CD4-positive, alpha-beta memory T cell (primary cell): ENCODE results near the gene USP10. TPM values are rescaled to one million over a fixed set of nuclear protein-coding genes. Genes with fewer than 3 reads are reported as not detected.

Experiments used
- CTCF ChIA-PET: fragments of 350-600 bp; sonication (Branson Sonifier 250); formaldehyde crosslinking; loops from one replicate; lab custom pipeline; 2021; ENCODE audit warnings: inconsistent platforms; ENCODE audit not compliant: partially characterized antibody; lab: Charles Lee
- POLR2A ChIA-PET: fragments of 350-600 bp; sonication (Branson Sonifier 250); formaldehyde crosslinking; loops from one replicate; lab custom pipeline; 2021; ENCODE audit not compliant: partially characterized antibody; lab: Charles Lee
- DNase-seq, 5 donors: peaks; one replicate each; pipeline versions ENCODE4 v3.0.0 to v3.0.0-alpha.2; 2020 to 2022; ENCODE audit warnings: mixed read lengths in 1 of 5
- H3K27ac ChIP-seq: one replicate; pipeline ENCODE4 v1.7.0; 2013; ENCODE audit warnings: low read depth, low read length
- H3K27me3 ChIP-seq: 2 replicates; pipeline ENCODE4 v1.7.0; 2013; ENCODE audit warnings: mild to moderate bottlenecking, low read length, moderate library complexity; ENCODE audit not compliant: insufficient read depth
- H3K36me3 ChIP-seq: 2 replicates; pipeline ENCODE4 v1.7.0; 2013; ENCODE audit warnings: mild to moderate bottlenecking, low read length, moderate library complexity; ENCODE audit not compliant: insufficient read depth
- H3K4me1 ChIP-seq: 2 replicates; pipeline ENCODE4 v1.7.0; 2013; ENCODE audit warnings: mild to moderate bottlenecking, low read length, moderate library complexity; ENCODE audit not compliant: insufficient read depth
- H3K4me3 ChIP-seq, 2 donors: one replicate each; pipeline ENCODE4 v1.7.0; 2013; ENCODE audit warnings: low read length in 2 of 2, mild to moderate bottlenecking in 1 of 2
- H3K9me3 ChIP-seq, 2 donors: one replicate each; pipeline ENCODE4 v1.7.0; 2013; ENCODE audit warnings: low read length in 2 of 2, control low read depth in 1 of 2; ENCODE audit not compliant: control insufficient read depth in 1 of 2
- H3K27ac Mint-ChIP-seq, 7 donors: one replicate each; pipeline ENCODE4 v1.8.0; 2020 to 2021; ENCODE audit warnings: mixed read lengths in 7 of 7, mild to moderate bottlenecking in 6 of 7, inconsistent platforms in 3 of 7, moderate library complexity in 3 of 7
- H3K27me3 Mint-ChIP-seq, 2 donors: one replicate each; pipeline ENCODE4 v1.8.0; 2020 to 2021; ENCODE audit warnings: mixed read lengths in 2 of 2
- H3K36me3 Mint-ChIP-seq, 2 donors: one replicate each; pipeline ENCODE4 v1.8.0; 2020 to 2021; ENCODE audit warnings: mixed read lengths in 2 of 2, inconsistent platforms in 1 of 2, mild to moderate bottlenecking in 1 of 2
- H3K4me1 Mint-ChIP-seq, 4 donors: one replicate each; pipeline ENCODE4 v1.8.0; 2020 to 2021; ENCODE audit warnings: mixed read lengths in 4 of 4, mild to moderate bottlenecking in 1 of 4
- H3K4me3 Mint-ChIP-seq, 8 donors: one replicate each; pipeline ENCODE4 v1.8.0; 2020 to 2021; ENCODE audit warnings: mixed read lengths in 8 of 8, mild to moderate bottlenecking in 7 of 8, moderate library complexity in 6 of 8, inconsistent platforms in 3 of 8
- H3K9me3 Mint-ChIP-seq, 8 donors: one replicate each; pipeline ENCODE4 v1.8.0; 2020 to 2021; ENCODE audit warnings: mixed read lengths in 8 of 8, mild to moderate bottlenecking in 5 of 8, inconsistent platforms in 3 of 8, moderate library complexity in 1 of 8
- intact Hi-C: fragments of 100-400 bp; cut with micrococcal nuclease; formaldehyde crosslinking; loops from one replicate; pipeline ENCODE4 v1.15.1; 2023
- polyA plus RNA-seq, 2 donors: library from polyadenylated mRNA; unstranded; fragments of 300-500 nt; fragmentation: Illumina TruSeq; gene quantifications; one replicate each; pipeline ENCODE4 v1.2.3, GENCODE V29; 2021
- total RNA-seq, 2 experiments: library from RNA; stranded (reverse); gene quantifications; one replicate each; pipeline ENCODE4 v1.2.3, GENCODE V29; 2021

The USP10 gene
- total and polyA plus RNA-seq, 4 experiments from 2014 or later, result 89.0 to 419 (median 181) TPM

- Mint-ChIP-seq H3K9me3 (no peaks in the 10 kb centered on the region), H3K4me1 (peaks cover 0 to 1% (median 0%) of the 10 kb centered on the region in 4 donors), H3K27me3 (no peaks in the 10 kb centered on the region), H3K36me3 (peaks cover 0 to 3% of the 10 kb centered on the region in 2 donors), H3K4me3 (no peak overlapping the region), H3K27ac (no peak overlapping the region)
- intact Hi-C loops, result loop anchor here (2.0 kb wide), 1 partner anchor 31 kb away; no protein-coding TSS in a partner anchor
- ChIA-PET POLR2A (interaction anchor here (1.5 kb wide), 1 partner anchor 31 kb away, joined by 3 read pairs; no protein-coding TSS in a partner anchor), CTCF (interaction anchor here (0.6 to 1.9 kb wide), 3 partner anchors 27 to 31 kb away, joined by 3 to 6 read pairs (median 4); no protein-coding TSS in a partner anchor)
- Histone ChIP-seq H3K36me3 (no peaks in the 10 kb centered on the region), H3K9me3 (no peaks in the 10 kb centered on the region), H3K4me1 (no peaks in the 10 kb centered on the region), H3K27ac (no peak overlapping the region), H3K27me3 (no peaks in the 10 kb centered on the region), H3K4me3 (no peak overlapping the region)
- no peak for DNase-seq
These were observed 86.2 kb downstream of the USP10 start for GRCh38 chr16:84785843-84786581.

GRCh38 chr16:84786605-84787262, 86.9 kb downstream of the USP10 start:
- no peaks in the 10 kb centered on the region for H3K9me3 ChIP-seq
- H3K4me1 ChIP-seq, result no peaks in the 10 kb centered on the region
- Mint-ChIP-seq H3K27me3 (no peaks in the 10 kb centered on the region), H3K36me3 (peaks cover 0 to 2% of the 10 kb centered on the region in 2 donors), H3K4me3 (no peak overlapping the region), H3K27ac (peak overlapping the region in 1 of 7 donors; percentile 78), H3K4me1 (peaks cover 0 to 1% (median 0%) of the 10 kb centered on the region in 4 donors), H3K9me3 (no peaks in the 10 kb centered on the region)
- intact Hi-C loops, result no loop called here
- no peaks in the 10 kb centered on the region for H3K27me3 ChIP-seq
- DNase-seq, result no peak
- no peaks in the 10 kb centered on the region for H3K36me3 ChIP-seq
- H3K27ac ChIP-seq, result no peak overlapping the region
- no peak overlapping the region for H3K4me3 ChIP-seq
- ChIA-PET CTCF (interaction anchor here (0.6 to 1.0 kb wide), 2 partner anchors 32 to 165 kb away, joined by 3 read pairs; no protein-coding TSS in a partner anchor), POLR2A (no interaction called here)

GRCh38 chr16:84787263-84787622, 87.4 kb downstream of the USP10 start:
- H3K9me3 ChIP-seq, result no peaks in the 10 kb centered on the region
- CTCF ChIA-PET, result interaction anchor here (1.0 to 1.1 kb wide), 2 partner anchors 49 to 165 kb away, joined by 3 read pairs; no protein-coding TSS in a partner anchor
- Mint-ChIP-seq H3K9me3 (no peaks in the 10 kb centered on the region), H3K27me3 (no peaks in the 10 kb centered on the region), H3K27ac (peak overlapping the region in 2 of 7 donors; percentile 12 to 78), H3K4me1 (no peaks in the 10 kb centered on the region), H3K4me3 (no peak overlapping the region), H3K36me3 (peaks cover 0 to 2% of the 10 kb centered on the region in 2 donors)
- intact Hi-C loops, result no loop called here
- H3K27ac ChIP-seq, result no peak overlapping the region
- no peaks in the 10 kb centered on the region for H3K27me3 ChIP-seq
- H3K4me3 ChIP-seq, result no peak overlapping the region
- DNase-seq, result no peak
- no peaks in the 10 kb centered on the region for H3K36me3 ChIP-seq
- POLR2A ChIA-PET, result no interaction called here
- H3K4me1 ChIP-seq, result no peaks in the 10 kb centered on the region

- Mint-ChIP-seq H3K4me1 (no peaks in the 10 kb centered on the region), H3K27me3 (no peaks in the 10 kb centered on the region), H3K27ac (no peak overlapping the region), H3K4me3 (no peak overlapping the region), H3K36me3 (peaks cover 0 to under 1% of the 10 kb centered on the region in 2 donors), H3K9me3 (no peaks in the 10 kb centered on the region)
- Histone ChIP-seq H3K27me3 (no peaks in the 10 kb centered on the region), H3K4me1 (no peaks in the 10 kb centered on the region), H3K9me3 (no peaks in the 10 kb centered on the region), H3K36me3 (no peaks in the 10 kb centered on the region), H3K27ac (no peak overlapping the region), H3K4me3 (no peak overlapping the region)
- ChIA-PET CTCF (no interaction called here), POLR2A (no interaction called here)
- DNase-seq, result no peak
- intact Hi-C loops, result no loop called here
These were observed 89.2 kb downstream of the USP10 start for GRCh38 chr16:84788920-84789391.

- intact Hi-C loops, result no loop called here
- H3K27me3 ChIP-seq, result no peaks in the 10 kb centered on the region
- no peak overlapping the region for H3K27ac ChIP-seq
- ChIA-PET POLR2A (no interaction called here), CTCF (no interaction called here)
- no peak overlapping the region for H3K4me3 ChIP-seq
- H3K4me1 ChIP-seq, result no peaks in the 10 kb centered on the region
- no peaks in the 10 kb centered on the region for H3K9me3 Mint-ChIP-seq
- peaks cover 0 to 5% of the 10 kb centered on the region in 2 donors for H3K36me3 Mint-ChIP-seq
- no peaks in the 10 kb centered on the region for H3K36me3 ChIP-seq
- H3K27me3 Mint-ChIP-seq, result no peaks in the 10 kb centered on the region
- no peaks in the 10 kb centered on the region for H3K9me3 ChIP-seq
- no peaks in the 10 kb centered on the region for H3K4me1 Mint-ChIP-seq
- no peak overlapping the region for H3K27ac Mint-ChIP-seq
- no peak for DNase-seq
- H3K4me3 Mint-ChIP-seq, result no peak overlapping the region
These were observed 89.6 kb downstream of the USP10 start for GRCh38 chr16:84789431-84789830.

- no peaks in the 10 kb centered on the region for H3K9me3 Mint-ChIP-seq
- Histone ChIP-seq H3K4me1 (no peaks in the 10 kb centered on the region), H3K27me3 (no peaks in the 10 kb centered on the region), H3K36me3 (no peaks in the 10 kb centered on the region), H3K27ac (no peak overlapping the region), H3K4me3 (no peak overlapping the region), H3K9me3 (no peaks in the 10 kb centered on the region)
- no peaks in the 10 kb centered on the region for H3K27me3 Mint-ChIP-seq
- H3K4me1 Mint-ChIP-seq, result no peaks in the 10 kb centered on the region
- CTCF ChIA-PET, result no interaction called here
- intact Hi-C loops, result no loop called here
- H3K4me3 Mint-ChIP-seq, result no peak overlapping the region
- no peak for DNase-seq
- H3K27ac Mint-ChIP-seq, result peak overlapping the region in 2 of 7 donors; percentile 36 to 87
- peaks cover 0 to 6% of the 10 kb centered on the region in 2 donors for H3K36me3 Mint-ChIP-seq
- POLR2A ChIA-PET, result interaction anchor here (1.7 kb wide), 1 partner anchor 24 kb away, joined by 4 read pairs; no protein-coding TSS in a partner anchor
These were observed 90.5 kb downstream of the USP10 start for GRCh38 chr16:84790301-84790700.

GRCh38 chr16:84791088-84791487, 91.3 kb downstream of the USP10 start:
- no peaks in the 10 kb centered on the region for H3K4me1 Mint-ChIP-seq
- no peaks in the 10 kb centered on the region for H3K9me3 Mint-ChIP-seq
- peak overlapping the region in 2 of 7 donors; percentile 29 to 42 for H3K27ac Mint-ChIP-seq
- intact Hi-C loops, result no loop called here
- no peaks in the 10 kb centered on the region for H3K27me3 Mint-ChIP-seq
- H3K4me3 Mint-ChIP-seq, result no peak overlapping the region
- CTCF ChIA-PET, result interaction anchor here (1.6 kb wide), 1 partner anchor 38 kb away, joined by 4 read pairs; no protein-coding TSS in a partner anchor
- H3K36me3 Mint-ChIP-seq, result peaks cover 0 to 6% of the 10 kb centered on the region in 2 donors
- Histone ChIP-seq H3K27ac (no peak overlapping the region), H3K27me3 (no peaks in the 10 kb centered on the region), H3K36me3 (no peaks in the 10 kb centered on the region), H3K9me3 (no peaks in the 10 kb centered on the region), H3K4me1 (no peaks in the 10 kb centered on the region), H3K4me3 (no peak overlapping the region)
- DNase-seq, result no peak
- POLR2A ChIA-PET, result interaction anchor here (1.7 kb wide), 1 partner anchor 24 kb away, joined by 4 read pairs; no protein-coding TSS in a partner anchor
